H1 (cell line): ENCODE measurements around the gene LDAH. TPM values are rescaled to one million over a fixed set of nuclear protein-coding genes. Genes with fewer than 3 reads are reported as not detected.

Source experiments
- CTCF ChIA-PET: fragments of 300-600 bp; sonication (Branson Sonifier 250); formaldehyde crosslinking; loops from one replicate; lab custom pipeline; 2021; ENCODE audit not compliant: partially characterized antibody; lab: Charles Lee
- POLR2A ChIA-PET: fragments of 300-600 bp; sonication (Branson Sonifier 250); formaldehyde crosslinking; loops from one replicate; lab custom pipeline; 2021; ENCODE audit warnings: inconsistent platforms; ENCODE audit not compliant: partially characterized antibody; lab: Charles Lee
- DNase-seq, 2 experiments: peaks; one replicate each; pipeline versions ENCODE4 v3.0.0 to v3.0.0-alpha.2; 2010 to 2022; ENCODE audit warnings: low spot score in 2 of 2, low read depth in 1 of 2, mixed read lengths in 1 of 2
- FAIRE-seq: peaks from 2 replicates; lab custom pipeline; 2011; peaks lifted over from hg19 to GRCh38; lab: Jason Lieb, UNC
- H2AFZ ChIP-seq: 2 replicates; pipeline ENCODE4 v1.8.1; 2012; ENCODE audit warnings: low read length, inconsistent platforms
- H2AK5ac ChIP-seq: 2 replicates; pipeline ENCODE4 v1.6.1; 2013; ENCODE audit warnings: low read depth, low read length
- H2BK120ac ChIP-seq: replicated peaks from 2 replicates; pipeline ENCODE3; 2013; ENCODE audit warnings: low read depth, low read length, inconsistent platforms
- H2BK12ac ChIP-seq: 2 replicates; pipeline ENCODE4 v1.6.1; 2013; ENCODE audit warnings: low read depth, low read length
- H2BK15ac ChIP-seq: 2 replicates; pipeline ENCODE4 v1.6.1; 2013; ENCODE audit warnings: low read length
- H2BK20ac ChIP-seq: 2 replicates; pipeline ENCODE4 v1.6.1; 2013; ENCODE audit warnings: low read length
- H2BK5ac ChIP-seq: 2 replicates; pipeline ENCODE4 v1.6.1; 2013; ENCODE audit warnings: low read depth, low read length
- H3K14ac ChIP-seq: 2 replicates; pipeline ENCODE4 v1.6.1; 2013; ENCODE audit warnings: inconsistent platforms; ENCODE audit not compliant: insufficient read length
- H3K18ac ChIP-seq: 2 replicates; pipeline ENCODE4 v1.6.1; 2013; ENCODE audit warnings: low read length; ENCODE audit errors: extremely low read depth
- H3K23ac ChIP-seq: 2 replicates; pipeline ENCODE4 v1.6.1; 2013; ENCODE audit warnings: inconsistent platforms; ENCODE audit not compliant: insufficient read length
- H3K23me2 ChIP-seq: 2 replicates; pipeline ENCODE4 v1.6.1; 2013; ENCODE audit warnings: low read depth, low read length
- H3K27ac ChIP-seq: 2 replicates; pipeline ENCODE4 v1.6.1; 2011; ENCODE audit warnings: low read depth, low read length, inconsistent platforms
- H3K27me3 ChIP-seq, 4 experiments: replicated peaks in 1 of 4; 1 replicate in 1 of 4; 2 replicates in 3 of 4; pipeline versions ENCODE4 v1.6.1 to v1.8.1; 2011 to 2013; ENCODE audit warnings: low read length in 3 of 4, mild to moderate bottlenecking in 3 of 4, inconsistent platforms in 2 of 4, mixed read lengths in 2 of 4, moderate library complexity in 1 of 4; ENCODE audit not compliant: control insufficient read depth in 3 of 4, insufficient read depth in 3 of 4; ENCODE audit errors: extremely low read depth in 1 of 4
- H3K36me3 ChIP-seq, 4 experiments: 2 replicates each; pipeline versions ENCODE4 v1.6.1 to v1.8.1; 2011 to 2013; ENCODE audit warnings: mild to moderate bottlenecking in 4 of 4, low read length in 3 of 4, moderate library complexity in 2 of 4, control low read depth in 1 of 4, inconsistent platforms in 1 of 4; ENCODE audit not compliant: insufficient read depth in 4 of 4, control insufficient read depth in 2 of 4
- H3K4ac ChIP-seq: replicated peaks from 2 replicates; pipeline ENCODE3; 2013; ENCODE audit warnings: low read length, low read depth, mixed read lengths, inconsistent platforms; ENCODE audit not compliant: insufficient read length
- H3K4me1 ChIP-seq, 4 experiments: replicated peaks in 1 of 4; 1 replicate in 1 of 4; 2 replicates in 3 of 4; pipeline versions ENCODE4 v1.6.1 to v1.8.1; 2011 to 2013; ENCODE audit warnings: low read length in 3 of 4, inconsistent platforms in 2 of 4, mixed read lengths in 1 of 4; ENCODE audit not compliant: insufficient read depth in 4 of 4, control insufficient read depth in 3 of 4
- H3K4me2 ChIP-seq, 2 experiments: 2 replicates each; pipeline versions ENCODE4 v1.6.1 to v1.8.1; 2011 to 2013; ENCODE audit warnings: low read depth in 2 of 2, low read length in 2 of 2, control low read depth in 1 of 2, inconsistent platforms in 1 of 2, mild to moderate bottlenecking in 1 of 2; ENCODE audit not compliant: insufficient read depth in 1 of 2
- H3K4me3 ChIP-seq, 4 experiments: fragments of 200-600, 300-600 bp in 1 of 4; sonication (generic), shearing (Covaris generic), sonication (Bioruptor Twin) in 1 of 4; 2 replicates each; pipeline versions ENCODE4 v1.5.1 to v1.8.1; 2011 to 2016; ENCODE audit warnings: low read length in 4 of 4, low read depth in 3 of 4, control low read depth in 2 of 4, inconsistent platforms in 2 of 4, mild to moderate bottlenecking in 2 of 4, mixed read lengths in 1 of 4, moderate library complexity in 1 of 4; ENCODE audit not compliant: insufficient read depth in 2 of 4; ENCODE audit errors: extremely low read depth in 1 of 4
- H3K56ac ChIP-seq: replicated peaks from 2 replicates; pipeline ENCODE3; 2013; ENCODE audit warnings: low read depth, mild to moderate bottlenecking, mixed read lengths, low read length, inconsistent platforms; ENCODE audit not compliant: insufficient read length
- H3K79me1 ChIP-seq: 2 replicates; pipeline ENCODE4 v1.6.1; 2013; ENCODE audit warnings: low read depth, low read length, control low read depth
- H3K79me2 ChIP-seq, 2 experiments: 2 replicates each; pipeline versions ENCODE4 v1.6.1 to v1.8.1; 2012 to 2013; ENCODE audit warnings: low read length in 2 of 2, mild to moderate bottlenecking in 2 of 2, inconsistent platforms in 1 of 2; ENCODE audit not compliant: insufficient read depth in 2 of 2, control insufficient read depth in 1 of 2
- H3K9ac ChIP-seq, 4 experiments: replicated peaks in 1 of 4; 1 replicate in 1 of 4; 2 replicates in 3 of 4; pipeline versions ENCODE4 v1.6.1 to v1.8.1; 2011 to 2013; ENCODE audit warnings: low read depth in 3 of 4, low read length in 3 of 4, control low read depth in 2 of 4, mild to moderate bottlenecking in 2 of 4, moderate library complexity in 2 of 4, inconsistent platforms in 1 of 4; ENCODE audit errors: extremely low read depth in 1 of 4
- H3K9me3 ChIP-seq, 2 experiments: 2 replicates each; pipeline versions ENCODE4 v1.6.1 to v1.8.1; 2012 to 2013; ENCODE audit warnings: mild to moderate bottlenecking in 2 of 2, moderate library complexity in 2 of 2, control low read depth in 1 of 2, inconsistent platforms in 1 of 2, low read depth in 1 of 2, low read length in 1 of 2, mixed read lengths in 1 of 2; ENCODE audit not compliant: insufficient read depth in 2 of 2
- H4K20me1 ChIP-seq, 2 experiments: replicated peaks in 1 of 2; 2 replicates each; pipeline versions ENCODE3 to v1.8.1; 2011 to 2013; ENCODE audit warnings: inconsistent platforms in 2 of 2, low read length in 2 of 2, mild to moderate bottlenecking in 1 of 2; ENCODE audit not compliant: insufficient read depth in 2 of 2, control insufficient read depth in 1 of 2
- H4K5ac ChIP-seq: 2 replicates; pipeline ENCODE4 v1.6.1; 2013; ENCODE audit warnings: low read length, low read depth, mixed read lengths, inconsistent platforms; ENCODE audit not compliant: insufficient read length
- H4K8ac ChIP-seq: 2 replicates; pipeline ENCODE4 v1.8.0; 2013; ENCODE audit warnings: mild to moderate bottlenecking, moderate library complexity, low read length, inconsistent platforms; ENCODE audit not compliant: insufficient read depth; ENCODE audit errors: extremely low read depth
- H4K91ac ChIP-seq: replicated peaks from 2 replicates; pipeline ENCODE3; 2013; ENCODE audit warnings: low read length, mixed read lengths, inconsistent platforms; ENCODE audit not compliant: insufficient read length
- HDAC6 ChIP-seq: IDR thresholded peaks from one replicate; pipeline ENCODE4 v1.7.1; 2012; ENCODE audit warnings: low read depth, mild to moderate bottlenecking, inconsistent platforms, low read length, moderate library complexity
- KDM4A ChIP-seq: IDR thresholded peaks from one replicate; pipeline ENCODE4 v1.7.1; 2012; ENCODE audit warnings: low read depth, mild to moderate bottlenecking, moderate library complexity, low read length, inconsistent platforms; ENCODE audit not compliant: severe bottlenecking
- POLR2A ChIP-seq, 2 experiments: IDR thresholded peaks; 1 replicate in 1 of 2; 2 replicates in 1 of 2; pipeline ENCODE4 v1.6.1; 2011; ENCODE audit warnings: low read depth in 2 of 2, low read length in 2 of 2, mild to moderate bottlenecking in 2 of 2; ENCODE audit errors: control extremely low read depth in 1 of 2
- POU5F1 ChIP-seq: IDR thresholded peaks from 2 replicates; pipeline ENCODE4 v1.6.1; 2011; ENCODE audit warnings: low read depth, mild to moderate bottlenecking, low read length, moderate library complexity
- SAP30 ChIP-seq: fragments of 300-600 bp; sonication (generic); IDR thresholded peaks from 2 replicates; pipeline ENCODE4 v1.7.1; 2012; ENCODE audit warnings: low read length, moderate library complexity, mild to moderate bottlenecking, inconsistent platforms; ENCODE audit not compliant: insufficient read depth, insufficient replicate concordance
- SIN3A ChIP-seq, 2 experiments: IDR thresholded peaks in 1 of 2; conservative IDR thresholded peaks in 1 of 2; 2 replicates each; pipeline ENCODE4 v1.6.1; 2011 to 2012; ENCODE audit warnings: low read length in 2 of 2, improper control_type of control experiment in 1 of 2, low read depth in 1 of 2, mild to moderate bottlenecking in 1 of 2
- TAF1 ChIP-seq: IDR thresholded peaks from 2 replicates; pipeline ENCODE4 v1.6.1; 2011; ENCODE audit warnings: mild to moderate bottlenecking, low read depth, low read length
- WGBS, 2 experiments: shearing (Covaris generic) in 1 of 2; methylation state at CpG; one replicate each; pipeline versions ENCODE4 v1.1.6 to v1.1.7; 2013 to 2015; ENCODE audit warnings: low lambda C conversion rate in 2 of 2, mixed read lengths in 2 of 2, inconsistent platforms in 1 of 2, low coverage in 1 of 2, missing lambda C conversion rate in 1 of 2; ENCODE audit not compliant: insufficient replicate concordance in 2 of 2, insufficient coverage in 1 of 2, insufficient read length in 1 of 2; ENCODE audit errors: extremely low coverage in 1 of 2, missing lambda C conversion rate in 1 of 2; 5-methylcytosine and 5-hydroxymethylcytosine counted together
- polyA plus RNA-seq, 7 experiments: library from polyadenylated mRNA; depleted of rRNA in 3 of 7; stranded (reverse) in 5 of 7; unstranded in 2 of 7; fragments of >200 nt in 5 of 7; fragments of 200-250 nt in 2 of 7; gene quantifications; 1 replicate in 5 of 7; 2 replicates in 1 of 7; 4 replicates in 1 of 7; pipeline versions ENCODE4 v1.2.1 to v1.2.3, GENCODE V29; 2011 to 2013; ENCODE audit warnings: missing spikeins in 2 of 7, mixed read lengths in 2 of 7
- total RNA-seq: library from RNA; stranded (reverse); fragmentation: NEBNext Ultra II Directional; extraction: Animal tissue kit (Norgen Biotek cat#: 25700); gene quantifications from 2 replicates; pipeline ENCODE4 v1.2.1, GENCODE V29; 2021

The LDAH gene
- total and polyA plus RNA-seq, 2 of the 8 experiments (the other 6 are each of a cell fraction or from before 2014, with no cell fraction given): 10.9 to 26.3 TPM

GRCh38 chr2:20643060-20643459, 179.8 kb downstream of the LDAH start:
- no peak for FAIRE-seq
- H2BK120ac ChIP-seq: no peak overlapping the region
- 86% methylated on average over 7 of the region's 7 CpGs; no CpG with 5 or more reads in 1 of the 2 experiments for WGBS, 2 experiments

More at GRCh38 chr2:20643060-20643459, 179.8 kb downstream of the LDAH start:
- Histone ChIP-seq H3K4me1 (peaks cover 0 to 3% (median 0%) of the 10 kb centered on the region in 4 experiments; a peak in 3 of 7 replicates), H4K20me1 (peaks cover 0 to 3% of the 10 kb centered on the region in 2 experiments), H2BK15ac (no peak overlapping the region), H2BK5ac (no peak overlapping the region), H3K79me2 (no peaks in the 10 kb centered on the region), H3K56ac (no peak overlapping the region), H3K27ac (no peak overlapping the region), H3K23me2 (no peaks in the 10 kb centered on the region), H4K91ac (no peak overlapping the region), H3K9ac (no peak overlapping the region), H4K8ac (no peak overlapping the region), H3K18ac (no peak overlapping the region), H2AFZ (no peak overlapping the region), H2BK12ac (no peak overlapping the region), H4K5ac (no peak overlapping the region), H3K14ac (no peak overlapping the region), H3K79me1 (no peaks in the 10 kb centered on the region; the same call in 1 of the 2 replicates), H3K36me3 (no peaks in the 10 kb centered on the region), H3K4me2 (no peak overlapping the region), H2AK5ac (no peak overlapping the region), H3K27me3 (no peaks in the 10 kb centered on the region), H3K23ac (no peak overlapping the region), H3K4me3 (no peak overlapping the region), H3K9me3 (no peaks in the 10 kb centered on the region), H3K4ac (no peak overlapping the region), H2BK20ac (no peak overlapping the region)
- CTCF ChIA-PET: interaction anchor here (0.6 to 17.7 kb wide), 46 partner anchors 8 to 572 kb away, joined by 3 to 367 read pairs (median 6); partner anchors contain the start of genes HS1BP3 and RHOB
- no peak for DNase-seq
- POLR2A ChIA-PET: interaction anchor here (0.9 to 2.1 kb wide), 4 partner anchors 8 to 199 kb away, joined by 3 to 15 read pairs (median 8); partner anchors contain the start of genes HS1BP3 and RHOB
- TF ChIP-seq TAF1: no peak
- no peak for TF ChIP-seq SAP30
- TF ChIP-seq HDAC6: no peak
- no peak for TF ChIP-seq POU5F1
- no peak for TF ChIP-seq POLR2A (IDR thresholded peaks at IDR 0.05; ENCODE audit: control extremely low read depth in 1 of 2, low read depth in 2 of 2, low read length in 2 of 2)
- TF ChIP-seq SIN3A (conservative IDR thresholded peaks at IDR 0.05 in 1 of 2, IDR thresholded peaks at IDR 0.05 in 1 of 2; ENCODE audit: low read depth in 1 of 2, low read length in 2 of 2): no peak
- no peak for TF ChIP-seq KDM4A
